Prostate gland (tissue), 2 donors: Measurements from ENCODE around the gene SERPINA5.

Source experiments
- CTCF ChIP-seq, 4 experiments: fragments of 200-600 bp in 2 of 4; fragments of 450-650 bp in 2 of 4; sonication (generic) in 2 of 4; IDR thresholded peaks; 1 replicate in 3 of 4; 2 replicates in 1 of 4; pipeline ENCODE4 v1.5.1; 2016 to 2019; ENCODE audit warnings: antibody characterized with exemption in 4 of 4, mild to moderate bottlenecking in 2 of 4, moderate library complexity in 2 of 4
- POLR2A ChIP-seq: fragments of 450-650 bp; IDR thresholded peaks from one replicate; pipeline ENCODE4 v1.6.1; 2016; ENCODE audit warnings: antibody characterized with exemption, mild to moderate bottlenecking

GRCh38 chr14:94588311-94588710, 7.1 kb downstream of the SERPINA5 start:
- TF ChIP-seq POLR2A (no peak), CTCF (IDR thresholded peaks at IDR 0.05) (no peak)
